Measurements from ENCODE around the gene SOX5. TPM values are rescaled to one million over a fixed set of nuclear protein-coding genes. Genes with fewer than 3 reads are reported as not detected.

SOX5 gene
- total RNA-seq, 4 donors from 2014 or later, result 0.40 to 8.4 (median 2.2) TPM

- Histone ChIP-seq H3K9me3 (no peaks in the 10 kb centered on the region), H3K4me3 (no peak overlapping the region), H3K36me3 (no peaks in the 10 kb centered on the region), H3K27ac (no peak overlapping the region), H3K4me1 (no peaks in the 10 kb centered on the region), H3K27me3 (no peaks in the 10 kb centered on the region)
- DNase-seq, result no peak
- WGBS, 2 donors, result 70 to 83% methylated on average over 1 of the region's 1 CpG
- intact Hi-C loops (cut with DNase I), result no loop called here
- TF ChIP-seq CTCF (IDR thresholded peaks at IDR 0.05), result no peak
- TF ChIP-seq POLR2A (IDR thresholded peaks at IDR 0.05), result no peak
These were observed 246.4 kb downstream of the SOX5 start for GRCh38 chr12:23703051-23703450.

GRCh38 chr12:23699031-23699430 lies 250.4 kb downstream of the SOX5 start:
- intact Hi-C loops (cut with DNase I), result no loop called here
- Histone ChIP-seq H3K36me3 (no peaks in the 10 kb centered on the region), H3K9me3 (no peaks in the 10 kb centered on the region), H3K4me1 (no peaks in the 10 kb centered on the region), H3K4me3 (no peak overlapping the region), H3K27me3 (no peaks in the 10 kb centered on the region), H3K27ac (no peak overlapping the region)
- no peak for TF ChIP-seq POLR2A (IDR thresholded peaks at IDR 0.05)
- no peak for TF ChIP-seq CTCF (IDR thresholded peaks at IDR 0.05)
- DNase-seq, result no peak

- intact Hi-C loops (cut with DNase I), result no loop called here
- WGBS, 2 donors, result 80 to 91% methylated on average over 2 of the region's 2 CpGs
- H3K27ac ChIP-seq, result no peak overlapping the region
- no peak for DNase-seq
- H3K36me3 ChIP-seq, result no peaks in the 10 kb centered on the region
- no peaks in the 10 kb centered on the region for H3K27me3 ChIP-seq
- H3K4me3 ChIP-seq, result no peak overlapping the region
- TF ChIP-seq CTCF (IDR thresholded peaks at IDR 0.05) (no peak), POLR2A (IDR thresholded peaks at IDR 0.05) (no peak)
- H3K9me3 ChIP-seq, result no peaks in the 10 kb centered on the region
- H3K4me1 ChIP-seq, result no peaks in the 10 kb centered on the region
These were observed 254.6 kb downstream of the SOX5 start for GRCh38 chr12:23694920-23695319.

- Histone ChIP-seq H3K27ac (no peak overlapping the region), H3K27me3 (no peaks in the 10 kb centered on the region), H3K36me3 (no peaks in the 10 kb centered on the region), H3K9me3 (no peaks in the 10 kb centered on the region), H3K4me3 (no peak overlapping the region), H3K4me1 (no peaks in the 10 kb centered on the region)
- TF ChIP-seq POLR2A (IDR thresholded peaks at IDR 0.05) (no peak), CTCF (IDR thresholded peaks at IDR 0.05) (no peak)
- intact Hi-C loops (cut with DNase I), result no loop called here
- DNase-seq, result no peak
These were observed 255.2 kb downstream of the SOX5 start for GRCh38 chr12:23694307-23694706.

- 55 to 63% methylated on average over 1 of the region's 1 CpG for WGBS, 2 donors
- no peaks in the 10 kb centered on the region for H3K27me3 ChIP-seq
- H3K9me3 ChIP-seq, result no peaks in the 10 kb centered on the region
- intact Hi-C loops (cut with DNase I), result no loop called here
- H3K27ac ChIP-seq, result no peak overlapping the region
- no peaks in the 10 kb centered on the region for H3K36me3 ChIP-seq
- no peak for TF ChIP-seq POLR2A (IDR thresholded peaks at IDR 0.05)
- no peak for TF ChIP-seq CTCF (IDR thresholded peaks at IDR 0.05)
- no peak for DNase-seq
- no peak overlapping the region for H3K4me3 ChIP-seq
- H3K4me1 ChIP-seq, result no peaks in the 10 kb centered on the region
These were observed 261.5 kb downstream of the SOX5 start for GRCh38 chr12:23687947-23688346.

Data from esophagus squamous epithelium (tissue), 5 donors.